Measurements from ENCODE around the gene GRIN2A. TPM values are rescaled to one million over a fixed set of nuclear protein-coding genes. Genes with fewer than 3 reads are reported as not detected.

GRIN2A gene
- total and polyA plus RNA-seq, 3 donors from 2014 or later: 7.0 to 20.3 (median 10.4) TPM

- no peak overlapping the region for H3K27ac ChIP-seq
- no peaks in the 10 kb centered on the region for H3K9me3 ChIP-seq
- 39 to 41% methylated on average over 5 of the region's 5 CpGs for WGBS, 2 donors
- no peak for TF ChIP-seq CTCF (IDR thresholded peaks at IDR 0.05)
- no peak for TF ChIP-seq POLR2A (IDR thresholded peaks at IDR 0.05)
- DNase-seq: no peak
- H3K36me3 ChIP-seq (ENCODE audit: low read depth, missing control alignments): no peaks in the 10 kb centered on the region
- H3K4me3 ChIP-seq: no peak overlapping the region
- no peaks in the 10 kb centered on the region for H3K27me3 ChIP-seq
- intact Hi-C loops (cut with DNase I; ENCODE audit: low total_unique reads): no loop called here
- no peaks in the 10 kb centered on the region for H3K4me1 ChIP-seq
These were observed 186.0 kb downstream of the GRIN2A start for GRCh38 chr16:9996221-9996620.

GRCh38 chr16:9992441-9992840 is 189.8 kb downstream of the GRIN2A start:
- no peaks in the 10 kb centered on the region for H3K9me3 ChIP-seq
- no peak overlapping the region for H3K27ac ChIP-seq
- intact Hi-C loops (cut with DNase I; ENCODE audit: low total_unique reads): no loop called here
- no peaks in the 10 kb centered on the region for H3K4me1 ChIP-seq
- WGBS, 2 donors: 85 to 89% methylated on average over 7 of the region's 7 CpGs
- no peaks in the 10 kb centered on the region for H3K36me3 ChIP-seq (ENCODE audit: low read depth, missing control alignments)
- no peak for DNase-seq
- TF ChIP-seq POLR2A (IDR thresholded peaks at IDR 0.05) (no peak), CTCF (IDR thresholded peaks at IDR 0.05) (no peak)
- H3K27me3 ChIP-seq: no peaks in the 10 kb centered on the region
- no peak overlapping the region for H3K4me3 ChIP-seq

DNA sequence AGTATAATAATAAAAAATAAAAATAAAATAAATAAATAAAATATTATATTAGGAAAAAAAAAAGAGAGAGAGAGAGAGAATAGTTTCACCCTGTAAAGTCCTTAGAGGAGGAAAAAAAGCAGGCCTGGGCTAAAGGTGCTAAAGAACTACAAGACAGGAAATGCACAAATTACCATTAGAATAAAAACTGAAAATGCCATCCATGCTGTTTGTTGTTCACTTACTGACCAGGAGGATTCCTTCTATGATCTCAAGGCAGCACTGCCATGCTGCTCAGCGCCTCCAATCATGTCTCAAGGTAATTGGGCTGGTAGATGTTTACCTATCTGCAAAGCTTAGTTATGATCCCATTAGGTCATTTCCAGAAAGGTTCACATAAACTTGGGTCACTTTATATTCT is 201.2 kb downstream of the GRIN2A start:
- TF ChIP-seq POLR2A (IDR thresholded peaks at IDR 0.05): no peak
- TF ChIP-seq CTCF (IDR thresholded peaks at IDR 0.05): no peak
- Histone ChIP-seq H3K27ac (no peak overlapping the region), H3K4me3 (no peak overlapping the region), H3K36me3 (ENCODE audit: low read depth, missing control alignments) (no peaks in the 10 kb centered on the region), H3K9me3 (no peaks in the 10 kb centered on the region), H3K4me1 (no peaks in the 10 kb centered on the region), H3K27me3 (no peaks in the 10 kb centered on the region)
- 77 to 86% methylated on average over 1 of the region's 1 CpG for WGBS, 2 donors
- DNase-seq: no peak
- intact Hi-C loops (cut with DNase I; ENCODE audit: low total_unique reads): no loop called here

- no peaks in the 10 kb centered on the region for H3K4me1 ChIP-seq
- 86 to 88% methylated on average over 2 of the region's 2 CpGs for WGBS, 2 donors
- no peaks in the 10 kb centered on the region for H3K27me3 ChIP-seq
- H3K36me3 ChIP-seq (ENCODE audit: low read depth, missing control alignments): no peaks in the 10 kb centered on the region
- H3K9me3 ChIP-seq: no peaks in the 10 kb centered on the region
- intact Hi-C loops (cut with DNase I; ENCODE audit: low total_unique reads): no loop called here
- DNase-seq: no peak
- no peak overlapping the region for H3K27ac ChIP-seq
- TF ChIP-seq POLR2A (IDR thresholded peaks at IDR 0.05): no peak
- TF ChIP-seq CTCF (IDR thresholded peaks at IDR 0.05): no peak
- no peak overlapping the region for H3K4me3 ChIP-seq
These were observed 204.0 kb downstream of the GRIN2A start for GRCh38 chr16:9978160-9978725.

- Histone ChIP-seq H3K27me3 (no peaks in the 10 kb centered on the region), H3K27ac (no peak overlapping the region), H3K4me1 (no peaks in the 10 kb centered on the region), H3K4me3 (no peak overlapping the region), H3K36me3 (ENCODE audit: low read depth, missing control alignments) (no peaks in the 10 kb centered on the region), H3K9me3 (no peaks in the 10 kb centered on the region)
- TF ChIP-seq CTCF (IDR thresholded peaks at IDR 0.05) (no peak), POLR2A (IDR thresholded peaks at IDR 0.05) (no peak)
- WGBS, 2 donors: 87 to 88% methylated on average over 7 of the region's 7 CpGs
- intact Hi-C loops (cut with DNase I; ENCODE audit: low total_unique reads): no loop called here
- DNase-seq: no peak
These were observed 204.8 kb downstream of the GRIN2A start for GRCh38 chr16:9977333-9977897.
